Body of pancreas (tissue), 4 donors: ENCODE results near the gene CASKIN2. TPM values are rescaled to one million over a fixed set of nuclear protein-coding genes. Genes with fewer than 3 reads are reported as not detected.
"Not testable (repeated sequence)": the region's sequence is repeated elsewhere in the genome, so short reads cannot be mapped to it uniquely, and the experiment has no call there.

Source experiments
- ATAC-seq: fragments of 150-250 bp; one replicate; pipeline ENCODE4 v1.9.1; 2016
- DNase-seq, 4 donors: peaks; one replicate each; pipeline ENCODE4 v3.0.0-alpha.2; 2019
- H3K27ac ChIP-seq, 4 donors: fragments of 200-600 bp; sonication (generic); 1 replicate in 3 of 4; 2 replicates in 1 of 4; pipeline versions ENCODE4 v1.5.1 to v1.6.1; 2016 to 2019; ENCODE audit warnings: mild to moderate bottlenecking in 1 of 4, mixed read lengths in 1 of 4, moderate library complexity in 1 of 4
- H3K27me3 ChIP-seq, 2 donors: fragments of 200-600 bp; sonication (generic); one replicate each; pipeline ENCODE4 v1.6.0; 2016; ENCODE audit warnings: mild to moderate bottlenecking in 1 of 2
- H3K36me3 ChIP-seq, 2 donors: fragments of 200-600 bp; sonication (generic); replicated peaks in 1 of 2; 2 replicates each; pipeline ENCODE4 v1.5.1; 2016; ENCODE audit warnings: low read depth in 2 of 2; ENCODE audit not compliant: insufficient read depth in 1 of 2
- H3K4me1 ChIP-seq: fragments of 200-600 bp; sonication (generic); one replicate; pipeline ENCODE4 v1.6.0; 2016
- H3K4me3 ChIP-seq, 2 donors: fragments of 200-600 bp; sonication (generic); 1 replicate in 1 of 2; 2 replicates in 1 of 2; pipeline ENCODE4 v1.5.1; 2016 to 2019
- H3K9me3 ChIP-seq, 3 donors: fragments of 200-600 bp; sonication (generic); 1 replicate in 2 of 3; 2 replicates in 1 of 3; pipeline ENCODE4 v1.5.1; 2016
- CTCF ChIP-seq, 7 experiments: fragments of 450-650 bp in 4 of 7; fragments of 200-600 bp in 3 of 7; sonication (generic) in 3 of 7; IDR thresholded peaks; one replicate each; pipeline ENCODE4 v1.5.1; 2016 to 2019; ENCODE audit warnings: antibody characterized with exemption in 7 of 7
- POLR2A ChIP-seq, 3 donors: fragments of 450-650 bp; IDR thresholded peaks; one replicate each; pipeline ENCODE4 v1.6.1; 2016; ENCODE audit warnings: antibody characterized with exemption in 3 of 3, mild to moderate bottlenecking in 2 of 3
- WGBS, 2 donors: methylation state at CpG; one replicate each; pipeline ENCODE4 v1.1.5; 2017; 5-methylcytosine and 5-hydroxymethylcytosine counted together
- intact Hi-C: fragments of 100-400 bp; cut with DNase I; formaldehyde crosslinking; loops from one replicate; pipeline ENCODE4 v1.15.1; 2023
- microRNA-seq, 2 donors: library from miRNA; unstranded; fragments of <30 nt; microRNA quantifications; one replicate each; pipeline ENCODE4, GENCODE V29; 2016; ENCODE audit warnings: borderline number of aligned reads in 2 of 2, borderline replicate concordance in 2 of 2
- total RNA-seq, 2 donors: library from RNA; depleted of rRNA; stranded (reverse); fragments of >200 nt; gene quantifications; one replicate each; pipeline ENCODE4 v1.1.0, GENCODE V29; 2016

Gene CASKIN2
- total RNA-seq, 2 donors from 2014 or later = 9.1 to 16.2 TPM

GRCh38 chr17:75456417-75457046, 58.8 kb downstream of the CASKIN2 start, which contains the start of gene TMEM94:
Gene TMEM94 (plus strand): TSS chr17:75456635. CDS start chr17:75471906, 15,271 bp downstream.
- Histone ChIP-seq H3K36me3 (no peaks in the 10 kb centered on the region), H3K9me3 (no peaks in the 10 kb centered on the region), H3K4me1 (peaks cover 10% of the 10 kb centered on the region), H3K27ac (peak within 1 kb of the TSS; percentile 41 to 90 (median 68)), H3K27me3 (no peaks in the 10 kb centered on the region), H3K4me3 (peak within 1 kb of the TSS; percentile 55 to 72)
- ATAC-seq = peak; percentile 100
- DNase-seq = peak; percentile 94 to 97 (median 96)
- TF ChIP-seq CTCF (IDR thresholded peaks at IDR 0.05) = no peak
- peak in 2 of 3 donors; percentile 60 to 61 for TF ChIP-seq POLR2A (IDR thresholded peaks at IDR 0.05)
- intact Hi-C loops = no loop called here
- 0 to 1% methylated on average over 6 to 31 of the region's 33 CpGs for WGBS, 2 donors

- Histone ChIP-seq H3K4me3 (peak overlapping the region; percentile 55 to 72), H3K27ac (peak overlapping the region; percentile 41 to 90 (median 68)), H3K4me1 (peaks cover 10% of the 10 kb centered on the region), H3K36me3 (no peaks in the 10 kb centered on the region), H3K27me3 (no peaks in the 10 kb centered on the region), H3K9me3 (no peaks in the 10 kb centered on the region)
- intact Hi-C loops = no loop called here
- TF ChIP-seq CTCF (IDR thresholded peaks at IDR 0.05) = no peak
- no peak for TF ChIP-seq POLR2A (IDR thresholded peaks at IDR 0.05)
- 0 to 1% methylated on average over 13 of the region's 13 CpGs for WGBS, 2 donors
- DNase-seq (peak in 1 of 4 donors; percentile 21), ATAC-seq (peak; percentile 37)
These were observed 59.3 kb downstream of the CASKIN2 start for GRCh38 chr17:75456039-75456416.

- intact Hi-C loops, H3K27me3 ChIP-seq, DNase-seq, H3K4me3 ChIP-seq, H3K27ac ChIP-seq, H3K9me3 ChIP-seq, ATAC-seq, H3K36me3 ChIP-seq: not testable (repeated sequence)
- peaks cover 10% of the 10 kb centered on the region for H3K4me1 ChIP-seq
- WGBS, 2 donors = 89 to 100% methylated on average over 3 of the region's 3 CpGs
These were observed 60.7 kb downstream of the CASKIN2 start for GRCh38 chr17:75454672-75455071.

- H3K36me3 ChIP-seq = no peaks in the 10 kb centered on the region
- DNase-seq (no peak), ATAC-seq (no peak)
- no peak overlapping the region for H3K27ac ChIP-seq
- intact Hi-C loops = no loop called here
- no peak overlapping the region for H3K4me3 ChIP-seq
- H3K9me3 ChIP-seq = no peaks in the 10 kb centered on the region
- no peak for TF ChIP-seq POLR2A (IDR thresholded peaks at IDR 0.05)
- TF ChIP-seq CTCF (IDR thresholded peaks at IDR 0.05) = no peak
- H3K27me3 ChIP-seq = no peaks in the 10 kb centered on the region
- peaks cover 10% of the 10 kb centered on the region for H3K4me1 ChIP-seq
These were observed 61.1 kb downstream of the CASKIN2 start for GRCh38 chr17:75454193-75454592.

GRCh38 chr17:75450270-75450669, 65.1 kb downstream of the CASKIN2 start:
- Histone ChIP-seq H3K27me3 (no peaks in the 10 kb centered on the region), H3K27ac (no peak overlapping the region), H3K9me3 (no peaks in the 10 kb centered on the region), H3K4me1 (no peaks in the 10 kb centered on the region), H3K36me3 (no peaks in the 10 kb centered on the region), H3K4me3 (no peak overlapping the region)
- intact Hi-C loops = no loop called here
- ATAC-seq = no peak
- WGBS, 2 donors = 79 to 82% methylated on average over 4 of the region's 4 CpGs
- TF ChIP-seq CTCF (IDR thresholded peaks at IDR 0.05) = no peak
- no peak for TF ChIP-seq POLR2A (IDR thresholded peaks at IDR 0.05)
- DNase-seq = no peak

Small RNAs within 50 kb of the gene (microRNA-seq; reads per million reads assigned to microRNA genes)
- gene MIR6785 = 0 reads per million in 2 donors

Other genes starting within 250 kb of the CASKIN2 start
- 10 to 100 TPM; 20.5 to 26.4 TPM for gene MIF4GD, start 244.3 kb downstream of the CASKIN2 start, total RNA-seq
- 1 to 10 TPM; 7.6 to 8.3 TPM for gene SLC25A19, start 226.1 kb downstream of the CASKIN2 start, total RNA-seq
- 100 to 1,000 TPM in 1 of 2 donors, 10 to 100 TPM in 1; 51.9 to 118 TPM for gene GRB2, start 109.9 kb downstream of the CASKIN2 start, total RNA-seq
- gene TMEM94, start 58.9 kb downstream of the CASKIN2 start, total RNA-seq = 100 to 1,000 TPM in 1 of 2 donors, 10 to 100 TPM in 1; 27.2 to 145 TPM
- 100 to 1,000 TPM in 1 of 2 donors, 10 to 100 TPM in 1; 63.8 to 123 TPM for gene TSEN54, start 991 bp upstream of the CASKIN2 start, total RNA-seq
- 100 to 1,000 TPM; 113 to 251 TPM for gene LLGL2, start 10.2 kb upstream of the CASKIN2 start, total RNA-seq
- gene MYO15B, start 72.3 kb upstream of the CASKIN2 start, total RNA-seq = 100 to 1,000 TPM in 1 of 2 donors, 10 to 100 TPM in 1; 61.2 to 183 TPM
- gene SMIM5, start 117.9 kb upstream of the CASKIN2 start, total RNA-seq = 1 to 10 TPM; 3.3 to 5.2 TPM
- gene RECQL5, start 151.6 kb upstream of the CASKIN2 start, total RNA-seq = 10 to 100 TPM in 1 of 2 donors, 1 to 10 TPM in 1; 8.6 to 38.6 TPM
- gene SAP30BP, start 151.8 kb upstream of the CASKIN2 start, total RNA-seq = 10 to 100 TPM; 47.2 to 73.8 TPM
- 10 to 100 TPM; 25.1 to 33.7 TPM for gene ITGB4, start 205.9 kb upstream of the CASKIN2 start, total RNA-seq
- gene GALK1, start 249.7 kb upstream of the CASKIN2 start, total RNA-seq = 10 to 100 TPM; 27.4 to 27.5 TPM